Adrenal gland (tissue), 5 donors: ENCODE data around the gene CFAP251.

ENCODE experiments used
- CTCF ChIP-seq, 6 experiments: fragments of 450-650 bp in 4 of 6; fragments of 200-600 bp in 2 of 6; sonication (generic) in 1 of 6; IDR thresholded peaks; 1 replicate in 5 of 6; 2 replicates in 1 of 6; pipeline versions ENCODE4 v1.5.1 to v1.8.0; 2016 to 2021; ENCODE audit warnings: antibody characterized with exemption in 6 of 6, mild to moderate bottlenecking in 2 of 6, moderate library complexity in 1 of 6
- POLR2A ChIP-seq, 2 donors: fragments of 450-650 bp; IDR thresholded peaks; one replicate each; pipeline ENCODE4 v1.6.1; 2017; ENCODE audit warnings: antibody characterized with exemption in 2 of 2, mild to moderate bottlenecking in 2 of 2, moderate library complexity in 1 of 2
- donor health status: DM: no; HTN: no; CAD: no.

GRCh38 chr12:121898287-121898686 lies 20.1 kb upstream of the CFAP251 start:
- TF ChIP-seq CTCF (IDR thresholded peaks at IDR 0.05): no peak
- TF ChIP-seq POLR2A (IDR thresholded peaks at IDR 0.05): no peak
